Thoracic aorta (tissue), 2 donors: ENCODE results near the gene MAML3. TPM values are rescaled to one million over a fixed set of nuclear protein-coding genes. Genes with fewer than 3 reads are reported as not detected.

Experiments used
- ATAC-seq: fragments of 150-250 bp; one replicate; pipeline ENCODE4 v1.8.0; 2017; ENCODE audit warnings: low read depth; ENCODE audit not compliant: insufficient number of reproducible peaks, low FRiP score
- DNase-seq: peaks from one replicate; pipeline ENCODE4 v3.0.0-alpha.2; 2020; ENCODE audit warnings: low spot score
- H3K27ac ChIP-seq, 2 donors: fragments of 200-600 bp; sonication (generic); 1 replicate in 1 of 2; 2 replicates in 1 of 2; pipeline ENCODE4 v1.5.1; 2016; ENCODE audit warnings: mild to moderate bottlenecking in 2 of 2, moderate library complexity in 2 of 2
- H3K27me3 ChIP-seq: fragments of 200-600 bp; sonication (generic); replicated peaks from 2 replicates; pipeline ENCODE4 v1.6.0; 2016; ENCODE audit warnings: mild to moderate bottlenecking; ENCODE audit not compliant: insufficient read depth
- H3K36me3 ChIP-seq: fragments of 200-600 bp; sonication (generic); one replicate; pipeline ENCODE4 v1.5.1; 2016
- H3K4me1 ChIP-seq, 2 donors: fragments of 200-600 bp; sonication (generic); 1 replicate in 1 of 2; 2 replicates in 1 of 2; pipeline versions ENCODE4 v1.5.1 to v1.6.0; 2016; ENCODE audit warnings: low read depth in 2 of 2, mild to moderate bottlenecking in 1 of 2; ENCODE audit not compliant: control insufficient read depth in 1 of 2
- H3K4me3 ChIP-seq: fragments of 200-600 bp; sonication (generic); 2 replicates; pipeline ENCODE4 v1.5.1; 2016; ENCODE audit warnings: mild to moderate bottlenecking
- H3K9me3 ChIP-seq: fragments of 200-600 bp; sonication (generic); 2 replicates; pipeline ENCODE4 v1.5.1; 2016
- CTCF ChIP-seq: fragments of 200-600 bp; sonication (generic); IDR thresholded peaks from one replicate; pipeline ENCODE4 v1.5.1; 2019; ENCODE audit warnings: antibody characterized with exemption
- total RNA-seq, 2 donors: library from RNA; depleted of rRNA; stranded (reverse); fragments of >200 nt; gene quantifications; one replicate each; pipeline versions ENCODE4 v1.1.0 to v1.2.3, GENCODE V29; 2016

MAML3 gene
- total RNA-seq, 2 donors from 2014 or later: 7.3 to 14.1 TPM

GRCh38 chr4:140059159-140059558 lies 94.8 kb downstream of the MAML3 start:
- TF ChIP-seq CTCF: no peak
- H3K4me1 ChIP-seq: peaks cover 10 to 25% of the 10 kb centered on the region in 2 donors
- DNase-seq (no peak), ATAC-seq (no peak)
- no peaks in the 10 kb centered on the region for H3K9me3 ChIP-seq
- H3K36me3 ChIP-seq: no peaks in the 10 kb centered on the region
- H3K27me3 ChIP-seq: no peaks in the 10 kb centered on the region
- no peak overlapping the region for H3K4me3 ChIP-seq
- no peak overlapping the region for H3K27ac ChIP-seq

- Histone ChIP-seq H3K4me3 (no peak overlapping the region), H3K9me3 (no peaks in the 10 kb centered on the region), H3K27ac (no peak overlapping the region), H3K36me3 (no peaks in the 10 kb centered on the region), H3K4me1 (peaks cover 10 to 25% of the 10 kb centered on the region in 2 donors), H3K27me3 (no peaks in the 10 kb centered on the region)
- DNase-seq (no peak), ATAC-seq (no peak)
- no peak for TF ChIP-seq CTCF
Measured at GRCh38 chr4:140057701-140058100, 96.3 kb downstream of the MAML3 start.

- TF ChIP-seq CTCF: no peak
- ATAC-seq: no peak
- no peaks in the 10 kb centered on the region for H3K36me3 ChIP-seq
Measured at GRCh38 chr4:140056015-140056414, 98.0 kb downstream of the MAML3 start.

GRCh38 chr4:140054861-140055260 lies 99.1 kb downstream of the MAML3 start:
- ATAC-seq (no peak), DNase-seq (no peak)
- Histone ChIP-seq H3K36me3 (no peaks in the 10 kb centered on the region), H3K27ac (no peak overlapping the region), H3K4me1 (peaks cover 8 to 15% of the 10 kb centered on the region in 2 donors), H3K9me3 (no peaks in the 10 kb centered on the region), H3K27me3 (no peaks in the 10 kb centered on the region), H3K4me3 (no peak overlapping the region)
- no peak for TF ChIP-seq CTCF

More at GRCh38 chr4:140056015-140056414, 98.0 kb downstream of the MAML3 start:
- Histone ChIP-seq H3K9me3 (no peaks in the 10 kb centered on the region), H3K4me3 (no peak overlapping the region), H3K4me1 (peaks cover 8 to 17% of the 10 kb centered on the region in 2 donors), H3K27ac (no peak overlapping the region), H3K27me3 (no peaks in the 10 kb centered on the region)
- no peak for DNase-seq

GRCh38 chr4:140053185-140053584 lies 100.8 kb downstream of the MAML3 start:
- ATAC-seq (no peak), DNase-seq (no peak)
- H3K27me3 ChIP-seq: no peaks in the 10 kb centered on the region
- H3K9me3 ChIP-seq: no peaks in the 10 kb centered on the region
- no peak overlapping the region for H3K4me3 ChIP-seq
- no peak for TF ChIP-seq CTCF
- H3K27ac ChIP-seq: no peak overlapping the region
- no peaks in the 10 kb centered on the region for H3K36me3 ChIP-seq
- H3K4me1 ChIP-seq: peaks cover 7 to 22% of the 10 kb centered on the region in 2 donors
